ENCODE results near the gene GPR68.
"Not testable (repeated sequence)": the region's sequence is repeated elsewhere in the genome, so short reads cannot be mapped to it uniquely, and the experiment has no call there.

The GPR68 gene

DNA sequence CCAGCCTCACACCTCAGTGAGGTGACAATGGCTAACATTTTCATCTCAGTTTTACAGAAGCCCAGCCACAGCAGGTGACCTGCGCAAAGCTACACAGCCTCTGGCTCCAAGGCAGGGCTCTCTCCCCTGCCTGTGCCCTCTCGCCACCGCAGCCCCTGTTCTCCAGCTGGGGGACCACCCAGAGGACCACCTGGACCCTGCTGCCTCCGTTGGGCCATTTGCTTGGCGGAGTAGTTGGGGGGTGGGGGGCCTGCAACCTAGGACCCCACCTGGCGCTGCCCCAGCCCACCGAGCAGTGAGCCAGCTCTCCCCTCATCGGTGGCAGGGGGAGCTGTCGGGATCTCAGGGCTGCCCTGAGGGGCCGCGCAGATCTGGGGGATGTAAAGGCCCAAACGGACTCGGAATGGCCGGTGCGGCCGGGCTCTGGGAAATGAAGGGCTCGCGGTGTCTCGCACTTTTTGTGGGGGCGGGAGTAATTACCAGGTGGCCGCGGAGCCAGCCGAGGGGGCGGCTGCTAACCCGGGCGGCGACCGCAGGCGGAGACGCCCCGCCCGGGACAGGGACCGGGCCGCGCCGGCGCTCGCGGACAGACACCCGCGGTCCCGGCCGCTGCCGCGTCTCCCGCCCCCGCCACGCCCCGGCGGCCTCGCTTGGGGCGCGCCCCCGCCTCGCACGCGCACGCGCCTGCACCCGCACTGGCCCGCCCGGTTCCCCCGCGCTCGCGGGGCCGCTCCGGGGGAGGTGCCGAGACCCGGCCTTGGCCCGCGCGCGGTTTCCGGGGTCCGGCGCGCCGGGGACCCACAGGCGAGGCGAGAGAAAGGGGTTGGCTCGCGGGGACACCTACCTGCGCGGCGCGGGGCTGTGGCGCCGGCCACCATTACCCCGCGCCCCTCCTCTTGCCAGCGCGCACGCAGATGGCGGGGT is 8.6 kb upstream of the GPR68 start:
- TF ChIP-seq, protein P1, sequence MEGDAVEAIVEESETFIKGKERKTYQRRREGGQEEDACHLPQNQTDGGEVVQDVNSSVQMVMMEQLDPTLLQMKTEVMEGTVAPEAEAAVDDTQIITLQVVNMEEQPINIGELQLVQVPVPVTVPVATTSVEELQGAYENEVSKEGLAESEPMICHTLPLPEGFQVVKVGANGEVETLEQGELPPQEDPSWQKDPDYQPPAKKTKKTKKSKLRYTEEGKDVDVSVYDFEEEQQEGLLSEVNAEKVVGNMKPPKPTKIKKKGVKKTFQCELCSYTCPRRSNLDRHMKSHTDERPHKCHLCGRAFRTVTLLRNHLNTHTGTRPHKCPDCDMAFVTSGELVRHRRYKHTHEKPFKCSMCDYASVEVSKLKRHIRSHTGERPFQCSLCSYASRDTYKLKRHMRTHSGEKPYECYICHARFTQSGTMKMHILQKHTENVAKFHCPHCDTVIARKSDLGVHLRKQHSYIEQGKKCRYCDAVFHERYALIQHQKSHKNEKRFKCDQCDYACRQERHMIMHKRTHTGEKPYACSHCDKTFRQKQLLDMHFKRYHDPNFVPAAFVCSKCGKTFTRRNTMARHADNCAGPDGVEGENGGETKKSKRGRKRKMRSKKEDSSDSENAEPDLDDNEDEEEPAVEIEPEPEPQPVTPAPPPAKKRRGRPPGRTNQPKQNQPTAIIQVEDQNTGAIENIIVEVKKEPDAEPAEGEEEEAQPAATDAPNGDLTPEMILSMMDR (conservative IDR thresholded peaks at IDR 0.05; ENCODE audit: low read depth), result no peak
- ChIA-PET CTCF (interaction anchor here (0.7 kb wide), 2 partner anchors 35 to 70 kb away, joined by 3 read pairs; no protein-coding TSS in a partner anchor), POLR2A (ENCODE audit: low non-redundant PET) (no interaction called here)
- H3K27ac ChIP-seq, result peak overlapping the region; percentile 87
- peak; percentile 31 for DNase-seq (ENCODE audit: low spot score)

DNA sequence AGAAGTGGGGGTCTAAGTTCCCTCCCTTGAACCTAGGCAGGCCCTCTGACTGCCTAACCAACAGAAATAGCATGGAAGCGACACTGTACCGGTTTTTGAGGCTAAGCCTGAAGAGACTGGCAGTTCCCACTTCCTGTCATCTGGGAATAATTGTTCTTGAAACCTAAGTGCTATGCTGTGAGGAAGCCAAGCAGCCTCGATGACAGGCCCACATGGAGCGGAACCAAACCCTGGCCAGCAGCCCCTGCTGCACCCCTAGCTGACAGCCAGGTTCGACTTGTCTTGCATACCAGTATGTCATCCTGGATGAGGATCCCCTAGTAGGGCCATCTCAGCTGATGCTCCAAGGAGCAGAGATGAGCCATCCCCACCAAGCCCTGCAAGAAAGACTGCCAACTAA is 6.4 kb upstream of the GPR68 start:
- CTCF ChIA-PET, result interaction anchor here (1.1 kb wide), 1 partner anchor 12 kb away, joined by 3 read pairs; no protein-coding TSS in a partner anchor
- TF ChIP-seq, protein P1 (conservative IDR thresholded peaks at IDR 0.05; ENCODE audit: low read depth), result no peak
- POLR2A ChIA-PET (ENCODE audit: low non-redundant PET), result no interaction called here
- no peak for DNase-seq (ENCODE audit: low spot score)
- H3K27ac ChIP-seq, result peak overlapping the region; percentile 87

DNA sequence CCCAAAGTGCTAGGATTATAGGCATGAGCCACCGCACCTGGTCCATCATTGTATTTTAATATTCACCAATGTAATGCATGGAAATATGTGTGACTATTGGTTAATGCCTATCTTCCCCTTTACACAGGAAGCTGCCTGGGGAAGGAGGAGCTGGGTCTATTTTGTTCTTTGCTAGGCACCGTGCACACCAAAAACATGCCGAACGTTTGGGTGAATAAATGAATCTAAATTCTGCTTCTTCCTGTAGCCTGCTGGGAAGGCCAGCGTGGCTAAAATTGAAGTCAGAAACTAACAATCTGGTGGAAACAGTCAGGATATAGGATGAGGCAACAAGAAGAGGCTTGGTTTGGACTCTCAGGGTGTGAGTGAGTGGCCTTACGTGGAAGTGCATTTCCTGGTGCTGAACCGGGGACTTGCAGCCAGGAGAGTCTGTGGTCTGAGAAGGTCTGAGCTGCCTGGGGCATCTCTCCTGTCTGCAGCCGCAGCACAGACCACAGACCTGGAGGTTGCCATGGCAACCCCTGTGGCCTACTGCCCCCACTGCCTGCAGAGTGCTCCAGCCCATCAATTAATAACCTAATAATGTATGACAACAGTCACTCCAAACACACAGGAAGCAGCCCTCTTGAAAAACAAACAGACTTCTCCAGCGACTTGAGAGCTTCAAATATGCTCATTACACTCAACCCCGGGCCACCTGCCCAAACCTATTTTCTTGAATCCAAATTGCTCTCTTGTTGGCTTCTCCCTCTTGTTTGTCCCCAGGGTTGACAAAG is 5.5 kb upstream of the GPR68 start:
- DNase-seq (ENCODE audit: low spot score), result no peak
- CTCF ChIA-PET, result interaction anchor here (1.1 kb wide), 1 partner anchor 13 kb away, joined by 3 read pairs; no protein-coding TSS in a partner anchor
- POLR2A ChIA-PET (ENCODE audit: low non-redundant PET), result no interaction called here
- H3K27ac ChIP-seq, result peak overlapping the region; percentile 87
- TF ChIP-seq, protein P1 (conservative IDR thresholded peaks at IDR 0.05; ENCODE audit: low read depth), result no peak

DNA sequence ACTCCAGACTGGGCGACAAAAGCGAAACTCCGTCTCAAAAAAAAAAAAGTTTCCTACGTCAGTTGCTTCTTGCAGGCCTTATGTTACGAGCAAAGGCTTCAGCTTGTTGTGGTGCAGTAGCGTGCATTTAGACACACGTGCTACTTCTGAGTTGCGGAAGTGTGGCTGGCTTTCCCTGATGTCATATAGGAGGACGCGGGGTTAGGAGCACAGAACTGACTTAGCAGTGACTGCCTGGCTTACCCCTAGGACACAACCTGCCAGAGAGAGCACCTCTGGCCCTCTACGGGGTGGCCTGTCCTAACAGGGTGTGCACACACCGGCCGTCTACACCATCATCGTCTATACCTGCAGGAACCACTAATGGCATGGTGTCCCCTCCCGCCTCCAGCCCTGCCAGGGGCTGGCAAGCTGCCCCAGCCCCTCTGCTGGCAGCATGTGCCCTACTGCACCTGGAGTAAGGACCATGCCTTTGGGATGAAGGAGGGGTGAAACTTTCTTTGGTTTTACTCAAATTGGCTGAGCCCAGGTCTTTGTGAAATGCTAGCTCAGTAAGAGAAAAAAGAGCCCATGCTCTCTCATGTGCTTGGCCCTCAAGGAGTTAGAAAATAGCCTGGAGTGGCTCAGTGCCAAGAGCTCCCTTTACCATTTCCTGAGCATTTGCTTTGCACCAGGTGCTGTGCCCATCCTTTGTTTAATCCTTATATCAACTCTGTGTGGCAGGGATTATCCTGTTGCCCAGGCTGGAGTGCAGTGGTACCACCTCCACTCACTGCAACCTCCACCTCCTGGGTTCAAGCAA is 1.7 kb upstream of the GPR68 start:
- TF ChIP-seq, protein P1 (conservative IDR thresholded peaks at IDR 0.05; ENCODE audit: low read depth), result no peak
- H3K27ac ChIP-seq, result peak overlapping the region; percentile 95
- POLR2A ChIA-PET (ENCODE audit: low non-redundant PET), result interaction anchor here (0.7 kb wide), 1 partner anchor 30 kb away, joined by 6 read pairs; no protein-coding TSS in a partner anchor
- no peak for DNase-seq (ENCODE audit: low spot score)
- CTCF ChIA-PET, result no interaction called here

DNA sequence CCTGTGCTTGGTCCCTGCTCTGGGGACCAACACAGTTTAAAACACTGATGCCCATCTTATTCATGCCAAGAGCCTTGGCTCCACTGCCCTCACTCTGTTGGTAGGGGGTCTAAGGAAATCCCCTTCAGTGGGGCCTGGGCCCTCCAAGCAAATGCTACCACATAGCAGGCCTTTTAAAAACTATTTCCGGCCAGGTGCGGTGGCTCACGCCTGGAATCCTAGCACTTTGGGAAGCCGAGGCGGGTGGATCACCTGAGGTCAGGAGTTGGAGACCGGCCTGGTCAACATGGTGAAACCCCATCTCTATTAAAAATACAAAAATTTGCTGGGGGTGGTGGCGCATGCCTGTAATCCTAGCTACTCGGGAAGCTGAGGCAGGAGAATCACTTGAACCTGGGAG is 1.1 kb upstream of the GPR68 start:
- POLR2A ChIA-PET (ENCODE audit: low non-redundant PET), result interaction anchor here (0.7 kb wide), 1 partner anchor 29 kb away, joined by 6 read pairs; no protein-coding TSS in a partner anchor
- peak overlapping the region; percentile 95 for H3K27ac ChIP-seq
- DNase-seq (ENCODE audit: low spot score); CTCF ChIA-PET: not testable (repeated sequence)

DNA sequence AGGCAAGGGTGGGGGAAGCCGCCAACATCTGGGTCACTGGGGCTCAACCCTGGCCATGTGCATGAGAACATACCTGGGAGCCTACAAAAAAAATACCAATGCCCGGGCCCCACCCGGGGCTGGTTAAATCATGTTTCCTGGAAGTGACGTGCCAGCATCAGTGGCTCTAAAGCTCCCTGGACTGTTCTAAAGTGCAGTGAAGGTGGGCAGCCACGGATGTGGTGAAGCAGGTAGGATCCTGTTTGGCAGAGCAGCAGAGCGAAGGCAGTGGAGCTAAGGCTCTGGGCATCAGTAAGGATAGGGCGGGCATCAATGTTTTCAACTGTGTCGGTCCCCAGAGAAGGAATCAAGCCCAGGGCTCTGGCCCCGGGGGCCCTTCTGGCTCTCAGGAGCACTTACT is 525 bp upstream of the GPR68 start:
- DNase-seq (ENCODE audit: low spot score), result no peak
- TF ChIP-seq, protein P1 (conservative IDR thresholded peaks at IDR 0.05; ENCODE audit: low read depth), result no peak
- H3K27ac ChIP-seq, result peak overlapping the region; percentile 95
- ChIA-PET CTCF (no interaction called here), POLR2A (ENCODE audit: low non-redundant PET) (no interaction called here)

All from RWPE1 (cell line).